ENCODE measurements around the gene C20orf96.

The C20orf96 gene

GRCh38 chr20:309306-309840 lies 18.8 kb upstream of the C20orf96 start:
- Mint-ChIP-seq H3K4me3 (peak overlapping the region; percentile 88), H3K27ac (peak overlapping the region; percentile 99), H3K4me1 (peaks cover 73% of the 10 kb centered on the region), H3K36me3 (ENCODE audit: low read depth) (peaks cover 13% of the 10 kb centered on the region), H3K27me3 (ENCODE audit: low read depth, poor library complexity) (no peaks in the 10 kb centered on the region), H3K9me3 (no peaks in the 10 kb centered on the region)
- DNase-seq: no peak
- no peak for TF ChIP-seq CTCF (IDR thresholded peaks at IDR 0.05)

- no peak for DNase-seq
- Mint-ChIP-seq H3K36me3 (ENCODE audit: low read depth) (peaks cover 19% of the 10 kb centered on the region), H3K9me3 (peaks cover 4% of the 10 kb centered on the region), H3K27ac (peak overlapping the region; percentile 99), H3K4me1 (peaks cover 81% of the 10 kb centered on the region), H3K27me3 (ENCODE audit: low read depth, poor library complexity) (no peaks in the 10 kb centered on the region), H3K4me3 (peak overlapping the region; percentile 88)
- no peak for TF ChIP-seq CTCF (IDR thresholded peaks at IDR 0.05)
Observed at GRCh38 chr20:308427-309038, 18.0 kb upstream of the C20orf96 start.

- Mint-ChIP-seq H3K4me1 (peaks cover 91% of the 10 kb centered on the region), H3K27ac (no peak overlapping the region), H3K9me3 (peaks cover 10% of the 10 kb centered on the region), H3K27me3 (ENCODE audit: low read depth, poor library complexity) (peaks cover 4% of the 10 kb centered on the region), H3K36me3 (ENCODE audit: low read depth) (peaks cover 33% of the 10 kb centered on the region), H3K4me3 (peak overlapping the region; percentile 54)
- no peak for DNase-seq
- no peak for TF ChIP-seq CTCF (IDR thresholded peaks at IDR 0.05)
Observed at GRCh38 chr20:305745-306144, 15.2 kb upstream of the C20orf96 start.

DNA sequence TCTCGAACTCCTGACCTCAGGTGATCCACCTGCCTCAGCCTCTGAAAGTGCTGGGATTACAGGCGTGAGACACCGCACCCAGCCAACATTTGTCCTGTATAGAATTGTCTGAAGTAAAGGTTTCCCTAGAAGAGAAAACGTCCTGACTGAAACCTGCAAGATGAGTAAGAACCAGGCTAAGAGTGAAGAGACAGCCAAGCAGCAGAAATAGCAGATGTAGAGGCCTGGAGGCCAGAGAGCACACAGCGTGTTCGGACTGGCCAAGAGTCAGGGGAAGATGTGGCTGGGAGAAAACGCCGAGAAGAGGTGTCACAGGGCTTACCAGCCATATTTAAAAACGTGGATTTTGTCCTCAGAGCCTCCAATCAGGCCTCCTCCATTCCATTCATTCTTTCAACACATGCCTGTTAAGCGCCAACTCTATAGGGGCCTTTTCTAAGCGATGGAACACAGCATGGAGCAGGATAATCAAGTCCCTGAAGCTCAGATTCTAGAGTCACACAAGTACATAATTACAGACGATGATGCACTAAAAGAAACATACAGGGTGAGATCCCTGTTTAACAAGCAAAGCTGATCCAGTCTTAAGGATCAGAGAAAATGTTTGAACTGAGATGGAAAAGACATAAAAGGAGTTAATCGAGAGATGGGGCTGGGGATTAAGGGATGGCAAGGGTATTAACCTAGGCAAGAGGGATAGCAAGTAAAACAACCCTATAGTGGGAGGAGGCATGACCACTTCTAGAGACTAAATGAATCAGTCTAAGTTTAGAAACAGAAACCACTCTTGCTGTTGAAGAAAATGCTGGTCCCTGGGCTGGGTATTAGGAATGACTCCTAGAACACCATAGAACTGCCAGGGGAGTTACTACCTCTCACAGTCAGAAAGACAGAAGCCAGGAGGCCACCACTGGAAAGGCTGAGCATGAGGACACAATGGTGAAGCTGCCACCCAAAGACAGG lies 11.6 kb upstream of the C20orf96 start:
- Mint-ChIP-seq H3K36me3 (ENCODE audit: low read depth) (peaks cover 37% of the 10 kb centered on the region), H3K4me1 (peaks cover 85% of the 10 kb centered on the region), H3K9me3 (peaks cover 10% of the 10 kb centered on the region), H3K27ac (peak overlapping the region; percentile 99), H3K27me3 (ENCODE audit: low read depth, poor library complexity) (peaks cover 6% of the 10 kb centered on the region), H3K4me3 (peak overlapping the region; percentile 100)
- no peak for TF ChIP-seq CTCF (IDR thresholded peaks at IDR 0.05)
- DNase-seq: no peak

DNA sequence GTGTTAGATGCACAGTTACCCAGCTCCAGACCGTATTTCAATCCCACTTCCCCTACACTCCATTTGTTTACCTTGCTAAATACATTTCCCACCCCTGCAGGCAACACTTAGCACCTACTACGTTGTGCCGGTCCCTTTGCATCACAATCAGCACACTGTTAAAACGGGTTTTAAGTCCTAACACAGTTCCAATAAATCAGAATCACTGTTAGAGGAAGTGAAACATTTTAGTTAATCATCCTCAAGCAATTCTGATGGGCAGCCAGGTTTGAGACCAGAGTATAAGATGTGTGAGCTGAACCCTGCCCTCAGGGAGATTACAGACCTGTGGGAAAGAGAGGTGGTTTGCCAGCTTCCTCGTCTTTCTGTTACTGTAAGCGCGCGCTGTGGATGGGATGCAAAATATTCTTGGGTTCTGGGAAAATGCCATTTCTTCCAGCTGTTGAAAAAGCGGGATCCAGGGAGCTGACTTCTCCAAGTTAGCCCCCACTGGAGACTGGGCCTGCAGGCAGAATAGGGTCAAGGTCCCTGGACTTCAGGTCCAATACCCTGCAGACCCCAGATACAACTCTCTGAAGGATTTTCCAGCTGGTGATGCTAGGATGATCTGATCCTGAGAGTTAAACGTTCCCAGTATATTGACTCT lies 9.9 kb upstream of the C20orf96 start:
- H3K27ac Mint-ChIP-seq: peak overlapping the region; percentile 99
- TF ChIP-seq CTCF (IDR thresholded peaks at IDR 0.05): no peak
- DNase-seq: no peak
- peaks cover 6% of the 10 kb centered on the region for H3K27me3 Mint-ChIP-seq (ENCODE audit: low read depth, poor library complexity)
- peaks cover 15% of the 10 kb centered on the region for H3K9me3 Mint-ChIP-seq
- peaks cover 85% of the 10 kb centered on the region for H3K4me1 Mint-ChIP-seq
- H3K4me3 Mint-ChIP-seq: peak overlapping the region; percentile 100
- H3K36me3 Mint-ChIP-seq (ENCODE audit: low read depth): peaks cover 33% of the 10 kb centered on the region
